Uterus (tissue), 4 donors: ENCODE measurements around the gene TMEM222. TPM values are rescaled to one million over a fixed set of nuclear protein-coding genes. Genes with fewer than 3 reads are reported as not detected.

Experiments used
- DNase-seq, 2 donors: peaks; one replicate each; pipeline ENCODE4 v3.0.0-alpha.2; 2019 to 2020
- H3K27ac ChIP-seq, 2 donors: fragments of 200-600 bp; sonication (generic); 1 replicate in 1 of 2; 2 replicates in 1 of 2; pipeline ENCODE4 v1.5.1; 2016 to 2018
- H3K27me3 ChIP-seq, 2 donors: fragments of 200-600 bp; sonication (generic); one replicate each; pipeline ENCODE4 v1.5.1; 2018 to 2019; ENCODE audit warnings: control low read depth in 1 of 2
- H3K36me3 ChIP-seq, 2 donors: fragments of 200-600 bp; sonication (generic); one replicate each; pipeline ENCODE4 v1.5.1; 2019; ENCODE audit warnings: control low read depth in 1 of 2
- H3K4me1 ChIP-seq, 2 donors: fragments of 200-600 bp; sonication (generic); one replicate each; pipeline ENCODE4 v1.5.1; 2018 to 2019; ENCODE audit warnings: control low read depth in 1 of 2
- H3K4me3 ChIP-seq, 2 donors: fragments of 200-600 bp; sonication (generic); 1 replicate in 1 of 2; 2 replicates in 1 of 2; pipeline ENCODE4 v1.5.1; 2018 to 2019; ENCODE audit warnings: mild to moderate bottlenecking in 1 of 2
- H3K9me3 ChIP-seq, 2 donors: fragments of 200-600 bp; sonication (generic); one replicate each; pipeline ENCODE4 v1.5.1; 2019; ENCODE audit warnings: control low read depth in 1 of 2
- POLR2A ChIP-seq, 2 donors: fragments of 450-650 bp; IDR thresholded peaks; one replicate each; pipeline ENCODE4 v1.6.1; 2016; ENCODE audit warnings: antibody characterized with exemption in 2 of 2, mild to moderate bottlenecking in 1 of 2, moderate library complexity in 1 of 2
- intact Hi-C: fragments of 100-400 bp; cut with DNase I; formaldehyde crosslinking; loops from one replicate; pipeline ENCODE4 v1.15.1; 2023; ENCODE audit warnings: low total_unique reads
- total RNA-seq, 4 donors: library from RNA; depleted of rRNA in 3 of 4; stranded (reverse); fragments of >200 nt in 3 of 4; gene quantifications; one replicate each; pipeline versions ENCODE4 v1.1.0 to v1.2.4, GENCODE V29; 2014 to 2023
- TF ChIP-seq, protein P1 (sequence below), 4 experiments: fragments of 200-600 bp in 2 of 4; fragments of 450-650 bp in 2 of 4; sonication (generic) in 2 of 4; IDR thresholded peaks; one replicate each; pipeline ENCODE4 v1.5.1; 2016 to 2019; ENCODE audit warnings: antibody characterized with exemption in 4 of 4, mild to moderate bottlenecking in 2 of 4, moderate library complexity in 1 of 4
- donor health status: DM: yes; HTN: yes; CAD: no.

Gene TMEM222
- total RNA-seq, 4 donors from 2014 or later: 9.7 to 43.9 (median 18.6) TPM

DNA sequence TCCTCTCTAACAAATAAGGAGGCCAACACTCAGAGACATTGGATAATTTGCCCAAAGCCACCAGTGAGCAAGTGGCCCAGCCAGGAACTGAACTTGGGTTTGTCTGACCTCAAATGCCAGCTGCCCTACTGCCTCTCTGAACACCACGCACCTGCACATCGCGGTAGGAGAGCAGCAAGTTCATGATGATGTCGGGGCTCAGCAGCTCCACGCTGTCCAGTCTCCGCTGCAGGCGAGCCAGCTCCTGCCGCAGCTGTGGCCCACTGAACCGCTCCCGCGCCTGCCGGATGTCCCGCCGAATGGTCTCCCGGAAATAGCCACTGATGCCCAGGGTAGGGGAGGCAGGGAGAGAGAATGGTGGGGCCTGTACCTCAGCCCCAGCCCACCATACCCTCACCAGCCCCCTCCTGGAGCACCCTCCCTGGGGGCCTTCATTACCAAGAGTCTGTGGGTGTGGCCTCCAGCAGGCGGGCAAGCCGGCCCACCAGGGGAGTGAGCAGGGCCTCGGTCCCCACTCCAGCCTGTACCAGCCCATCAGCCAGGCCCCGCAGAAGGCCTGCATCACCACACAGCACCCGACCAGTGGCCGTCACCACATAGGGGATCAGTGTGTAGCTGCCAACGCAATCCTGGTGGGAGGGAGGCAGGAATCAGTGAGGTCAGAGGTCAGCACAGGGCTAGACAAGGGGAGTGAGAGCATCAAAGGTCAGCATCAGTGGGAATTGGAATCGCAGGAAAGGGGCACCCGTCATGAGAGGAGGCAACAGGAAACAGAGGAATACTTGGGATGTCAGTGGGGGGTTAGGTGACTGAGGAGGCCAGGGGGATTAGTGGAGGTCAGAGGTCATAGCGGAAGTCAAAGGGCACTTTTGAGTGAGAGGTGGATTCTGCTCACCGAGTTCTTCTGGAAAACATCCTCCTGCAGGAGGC is 42.1 kb downstream of the TMEM222 start:
- H3K4me3 ChIP-seq: no peak overlapping the region
- intact Hi-C loops: no loop called here
- no peaks in the 10 kb centered on the region for H3K27me3 ChIP-seq
- peak overlapping the region in 1 of 2 donors; percentile 96 for H3K27ac ChIP-seq
- no peaks in the 10 kb centered on the region for H3K9me3 ChIP-seq
- no peaks in the 10 kb centered on the region for H3K36me3 ChIP-seq
- no peak for DNase-seq
- no peak for TF ChIP-seq POLR2A (IDR thresholded peaks at IDR 0.05)
- TF ChIP-seq, protein P1, sequence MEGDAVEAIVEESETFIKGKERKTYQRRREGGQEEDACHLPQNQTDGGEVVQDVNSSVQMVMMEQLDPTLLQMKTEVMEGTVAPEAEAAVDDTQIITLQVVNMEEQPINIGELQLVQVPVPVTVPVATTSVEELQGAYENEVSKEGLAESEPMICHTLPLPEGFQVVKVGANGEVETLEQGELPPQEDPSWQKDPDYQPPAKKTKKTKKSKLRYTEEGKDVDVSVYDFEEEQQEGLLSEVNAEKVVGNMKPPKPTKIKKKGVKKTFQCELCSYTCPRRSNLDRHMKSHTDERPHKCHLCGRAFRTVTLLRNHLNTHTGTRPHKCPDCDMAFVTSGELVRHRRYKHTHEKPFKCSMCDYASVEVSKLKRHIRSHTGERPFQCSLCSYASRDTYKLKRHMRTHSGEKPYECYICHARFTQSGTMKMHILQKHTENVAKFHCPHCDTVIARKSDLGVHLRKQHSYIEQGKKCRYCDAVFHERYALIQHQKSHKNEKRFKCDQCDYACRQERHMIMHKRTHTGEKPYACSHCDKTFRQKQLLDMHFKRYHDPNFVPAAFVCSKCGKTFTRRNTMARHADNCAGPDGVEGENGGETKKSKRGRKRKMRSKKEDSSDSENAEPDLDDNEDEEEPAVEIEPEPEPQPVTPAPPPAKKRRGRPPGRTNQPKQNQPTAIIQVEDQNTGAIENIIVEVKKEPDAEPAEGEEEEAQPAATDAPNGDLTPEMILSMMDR (IDR thresholded peaks at IDR 0.05): no peak
- peaks cover 10 to 22% of the 10 kb centered on the region in 2 donors for H3K4me1 ChIP-seq

DNA sequence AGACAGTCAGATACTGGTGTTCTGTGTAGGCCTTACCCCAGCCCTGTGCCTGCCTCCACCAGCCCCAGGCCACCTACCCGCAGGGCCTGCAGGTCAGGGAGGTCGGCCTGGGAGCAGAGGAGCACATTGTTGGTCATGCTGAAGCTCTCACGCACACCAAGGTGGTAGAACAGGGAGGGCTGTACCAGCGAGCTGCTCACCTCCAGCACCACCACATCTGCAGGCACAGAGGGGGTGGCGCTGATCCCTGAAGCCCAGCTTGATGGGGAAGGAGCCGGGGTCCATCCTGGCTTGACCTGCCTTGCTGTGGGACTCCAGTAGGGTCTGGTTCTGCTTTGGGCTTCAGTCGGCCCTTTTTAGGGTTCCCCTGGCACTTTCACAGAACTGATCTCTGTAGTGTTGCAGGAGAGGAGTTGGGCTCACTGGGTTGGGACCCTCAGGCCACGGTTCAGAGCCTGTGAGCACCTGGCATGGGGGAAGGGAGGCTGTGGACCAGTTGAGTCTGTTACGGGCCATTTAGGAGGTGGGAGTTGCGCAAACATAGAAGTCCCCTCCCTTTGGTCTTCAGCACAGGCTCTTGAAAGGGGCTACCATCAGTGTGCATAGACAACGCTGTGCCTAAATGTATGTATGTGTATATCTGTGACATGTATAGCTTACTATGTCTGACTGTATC is 42.9 kb downstream of the TMEM222 start:
- Histone ChIP-seq H3K36me3 (no peaks in the 10 kb centered on the region), H3K9me3 (no peaks in the 10 kb centered on the region), H3K27me3 (no peaks in the 10 kb centered on the region), H3K4me1 (peaks cover 10 to 22% of the 10 kb centered on the region in 2 donors), H3K27ac (peak overlapping the region; percentile 96), H3K4me3 (peak overlapping the region; percentile 59 to 64)
- no peak for DNase-seq
- TF ChIP-seq, protein P1 (IDR thresholded peaks at IDR 0.05): no peak
- no peak for TF ChIP-seq POLR2A (IDR thresholded peaks at IDR 0.05)
- intact Hi-C loops: no loop called here

DNA sequence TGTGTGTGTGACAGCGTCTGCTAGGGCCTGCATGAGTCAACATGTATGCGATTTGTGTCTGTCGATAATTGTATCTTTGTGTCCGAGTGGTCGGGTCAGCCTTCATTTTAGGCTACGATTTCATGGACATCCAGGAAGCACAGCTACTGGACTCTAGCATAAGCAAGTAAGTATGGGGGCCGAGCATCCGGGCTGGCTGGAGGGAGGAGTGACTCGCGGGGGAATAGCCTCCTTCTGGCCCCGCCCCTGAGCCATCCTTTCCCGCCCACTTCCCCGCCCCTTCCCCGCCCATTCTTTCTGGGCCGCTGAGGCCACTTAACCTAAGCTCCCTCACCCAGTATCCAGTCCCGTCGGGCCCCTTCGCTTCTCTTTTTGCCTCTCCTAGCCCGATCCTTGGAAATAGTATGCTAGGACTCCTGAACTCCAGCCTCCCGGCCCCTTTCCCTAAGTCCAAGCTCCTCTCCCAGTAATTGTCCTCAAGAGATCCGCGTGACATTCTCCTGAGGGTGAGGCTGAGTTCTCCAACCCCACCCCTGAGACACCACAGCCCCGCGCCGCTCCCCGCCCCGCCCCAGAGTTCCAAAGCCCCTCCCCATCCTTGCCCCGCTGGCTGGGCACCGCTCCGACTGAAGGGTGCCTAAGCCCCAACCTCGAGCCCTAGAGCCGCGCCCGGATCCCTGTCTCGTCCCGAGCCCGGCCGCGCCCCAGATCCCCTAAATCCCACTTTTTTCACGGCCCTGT is 43.6 kb downstream of the TMEM222 start:
- TF ChIP-seq, protein P1 (IDR thresholded peaks at IDR 0.05): peak in 1 of 4 experiments; percentile 6
- TF ChIP-seq POLR2A (IDR thresholded peaks at IDR 0.05): peak; percentile 62 to 68
- Histone ChIP-seq H3K4me1 (peaks cover 10 to 22% of the 10 kb centered on the region in 2 donors), H3K4me3 (peak overlapping the region; percentile 59 to 64), H3K27ac (peak overlapping the region; percentile 96), H3K36me3 (no peaks in the 10 kb centered on the region), H3K27me3 (no peaks in the 10 kb centered on the region), H3K9me3 (no peaks in the 10 kb centered on the region)
- intact Hi-C loops: no loop called here
- DNase-seq: peak; percentile 91 to 94

DNA sequence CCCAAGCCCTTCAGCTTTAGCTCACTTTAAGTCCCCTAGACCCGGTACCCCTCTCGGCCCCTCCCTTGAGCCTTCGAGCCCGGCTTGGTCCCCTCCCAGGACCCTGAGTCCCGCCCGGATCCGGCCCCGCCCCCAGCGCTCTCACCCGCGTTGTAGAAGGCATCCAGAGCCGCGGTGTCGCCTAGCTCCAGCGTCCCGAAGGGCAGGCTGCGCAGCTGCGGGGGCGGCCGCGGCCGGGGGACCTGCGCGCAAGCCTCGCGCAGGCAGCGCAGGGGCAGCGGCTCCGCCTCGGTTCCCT is 44.1 kb downstream of the TMEM222 start:
- peak; percentile 86 to 88 for DNase-seq
- Histone ChIP-seq H3K36me3 (no peaks in the 10 kb centered on the region), H3K9me3 (no peaks in the 10 kb centered on the region), H3K4me1 (peaks cover 10 to 22% of the 10 kb centered on the region in 2 donors), H3K27ac (peak overlapping the region; percentile 96), H3K27me3 (no peaks in the 10 kb centered on the region), H3K4me3 (peak overlapping the region; percentile 59 to 64)
- intact Hi-C loops: no loop called here
- TF ChIP-seq, protein P1 (IDR thresholded peaks at IDR 0.05): no peak
- TF ChIP-seq POLR2A (IDR thresholded peaks at IDR 0.05): peak; percentile 15 to 57
